Measurements from ENCODE around the gene PTPRG.

GRCh38 chr3:61961900-61962299, 400.5 kb downstream of the PTPRG start:
- TF ChIP-seq POLR2A (IDR thresholded peaks at IDR 0.05; ENCODE audit: low read depth, low read length) = no peak
- TF ChIP-seq GATA2 (IDR thresholded peaks at IDR 0.05; ENCODE audit: insufficient read depth, insufficient read length, low read depth, low read length) = no peak
